Keratinocyte (primary cell): ENCODE measurements around the gene LINGO1. TPM values are rescaled to one million over a fixed set of nuclear protein-coding genes. Genes with fewer than 3 reads are reported as not detected.

ENCODE experiments used
- DNase-seq: peaks from one replicate; pipeline ENCODE4 v3.0.0-alpha.2; 2011; ENCODE audit warnings: low read depth, missing footprints, low spot score
- FAIRE-seq: peaks from 2 replicates; lab custom pipeline; 2011; peaks lifted over from hg19 to GRCh38; lab: Jason Lieb, UNC
- H2AFZ ChIP-seq: 2 replicates; pipeline ENCODE4 v1.6.0; 2012; ENCODE audit warnings: low read length, control low read depth, inconsistent platforms; ENCODE audit not compliant: control insufficient read depth
- H3K27ac ChIP-seq: 2 replicates; pipeline ENCODE4 v1.5.1; 2011; ENCODE audit warnings: low read length; ENCODE audit not compliant: control insufficient read depth, insufficient read depth
- H3K27me3 ChIP-seq: 3 replicates; pipeline ENCODE4 v1.6.0; 2011; ENCODE audit warnings: low read length; ENCODE audit not compliant: control insufficient read depth, insufficient read depth; ENCODE audit errors: extremely low read depth
- H3K36me3 ChIP-seq, 2 experiments: 2 replicates in 1 of 2; 3 replicates in 1 of 2; pipeline ENCODE4 v1.5.1; 2011; ENCODE audit warnings: low read length in 2 of 2, mild to moderate bottlenecking in 1 of 2; ENCODE audit not compliant: control insufficient read depth in 2 of 2, insufficient read depth in 2 of 2; ENCODE audit errors: extremely low read depth in 1 of 2
- H3K4me1 ChIP-seq: 3 replicates; pipeline ENCODE4 v1.5.1; 2011; ENCODE audit warnings: low read length; ENCODE audit not compliant: control insufficient read depth, insufficient read depth; ENCODE audit errors: extremely low read depth
- H3K4me2 ChIP-seq: 3 replicates; pipeline ENCODE4 v1.6.0; 2011; ENCODE audit warnings: low read depth, low read length; ENCODE audit not compliant: control insufficient read depth, insufficient read depth; ENCODE audit errors: extremely low read depth
- H3K4me3 ChIP-seq, 3 experiments: fragments of 200-600 bp in 1 of 3; sonication (generic) in 1 of 3; 2 replicates in 2 of 3; 3 replicates in 1 of 3; pipeline ENCODE4 v1.5.1; 2011 to 2016; ENCODE audit warnings: low read length in 3 of 3, mild to moderate bottlenecking in 3 of 3, control low read depth in 2 of 3, inconsistent platforms in 1 of 3, low read depth in 1 of 3, mixed read lengths in 1 of 3, mixed run types in 1 of 3, moderate library complexity in 1 of 3; ENCODE audit not compliant: control insufficient read depth in 2 of 3, insufficient read depth in 2 of 3; ENCODE audit errors: extremely low read depth in 1 of 3
- H3K79me2 ChIP-seq: 2 replicates; pipeline ENCODE4 v1.6.0; 2012; ENCODE audit warnings: low read length; ENCODE audit not compliant: control insufficient read depth, insufficient read depth
- H3K9ac ChIP-seq: 3 replicates; pipeline ENCODE4 v1.6.0; 2011; ENCODE audit warnings: low read length; ENCODE audit not compliant: control insufficient read depth, insufficient read depth; ENCODE audit errors: extremely low read depth
- H3K9me1 ChIP-seq: 3 replicates; pipeline ENCODE4 v1.6.0; 2011; ENCODE audit warnings: low read length; ENCODE audit not compliant: control insufficient read depth, insufficient read depth; ENCODE audit errors: extremely low read depth
- H3K9me3 ChIP-seq: 2 replicates; pipeline ENCODE4 v1.5.1; 2012; ENCODE audit warnings: low read depth, low read length; ENCODE audit not compliant: control insufficient read depth
- H4K20me1 ChIP-seq: 3 replicates; pipeline ENCODE4 v1.6.0; 2011; ENCODE audit warnings: low read length; ENCODE audit not compliant: control insufficient read depth, insufficient read depth; ENCODE audit errors: extremely low read depth
- EZH2 ChIP-seq: IDR thresholded peaks from one replicate; pipeline ENCODE4 v1.6.1; 2012; ENCODE audit warnings: inconsistent platforms, mild to moderate bottlenecking, low read length, moderate library complexity
- dilution Hi-C: fragments of 300-500 bp; cut with MboI; formaldehyde crosslinking; loops from one replicate; pipeline ENCODE4 v1.7.0; 2020; ENCODE audit warnings: low sequenced_read_pairs; ENCODE audit not compliant: extremely low pct_ligation_motif_present
- polyA plus RNA-seq, 5 experiments: library from polyadenylated mRNA; depleted of rRNA in 3 of 5; stranded (reverse) in 3 of 5; stranded (forward) in 1 of 5; unstranded in 1 of 5; fragments of >200 nt; gene quantifications; 1 replicate in 1 of 5; 2 replicates in 3 of 5; 3 replicates in 1 of 5; pipeline versions ENCODE4 v1.2.1 to v1.2.3, GENCODE V29; 2011 to 2012; ENCODE audit warnings: missing spikeins in 2 of 5, low read depth in 1 of 5, low replicate concordance in 1 of 5
- TF ChIP-seq, protein P1 (sequence below), 3 experiments: IDR thresholded peaks in 1 of 3; conservative IDR thresholded peaks in 1 of 3; optimal IDR thresholded peaks in 1 of 3; 2 replicates in 2 of 3; 3 replicates in 1 of 3; pipeline versions ENCODE3 to v1.5.1; 2011; ENCODE audit warnings: low read length in 3 of 3, mild to moderate bottlenecking in 3 of 3, moderate library complexity in 2 of 3, control low read depth in 1 of 3, inconsistent platforms in 1 of 3; ENCODE audit not compliant: insufficient read depth in 2 of 3; ENCODE audit errors: extremely low read depth in 1 of 3

Gene LINGO1
- polyA plus RNA-seq, 1 donor (not counting 4 experiments of a cell fraction or from before 2014, with no cell fraction given) = not detected

GRCh38 chr15:77576538-77576937 is 56.2 kb downstream of the LINGO1 start:
- Histone ChIP-seq H3K27ac (no peak overlapping the region), H3K9ac (no peak overlapping the region), H3K9me1 (no peaks in the 10 kb centered on the region), H3K9me3 (no peaks in the 10 kb centered on the region), H3K79me2 (no peaks in the 10 kb centered on the region), H3K27me3 (peaks cover 23% of the 10 kb centered on the region), H3K4me1 (no peaks in the 10 kb centered on the region), H3K4me2 (no peak overlapping the region), H2AFZ (no peak overlapping the region), H3K36me3 (no peaks in the 10 kb centered on the region), H3K4me3 (no peak overlapping the region), H4K20me1 (no peaks in the 10 kb centered on the region)
- FAIRE-seq (no peak), DNase-seq (no peak)
- dilution Hi-C loops = no loop called here
- no peak for TF ChIP-seq EZH2
- TF ChIP-seq, protein P1, sequence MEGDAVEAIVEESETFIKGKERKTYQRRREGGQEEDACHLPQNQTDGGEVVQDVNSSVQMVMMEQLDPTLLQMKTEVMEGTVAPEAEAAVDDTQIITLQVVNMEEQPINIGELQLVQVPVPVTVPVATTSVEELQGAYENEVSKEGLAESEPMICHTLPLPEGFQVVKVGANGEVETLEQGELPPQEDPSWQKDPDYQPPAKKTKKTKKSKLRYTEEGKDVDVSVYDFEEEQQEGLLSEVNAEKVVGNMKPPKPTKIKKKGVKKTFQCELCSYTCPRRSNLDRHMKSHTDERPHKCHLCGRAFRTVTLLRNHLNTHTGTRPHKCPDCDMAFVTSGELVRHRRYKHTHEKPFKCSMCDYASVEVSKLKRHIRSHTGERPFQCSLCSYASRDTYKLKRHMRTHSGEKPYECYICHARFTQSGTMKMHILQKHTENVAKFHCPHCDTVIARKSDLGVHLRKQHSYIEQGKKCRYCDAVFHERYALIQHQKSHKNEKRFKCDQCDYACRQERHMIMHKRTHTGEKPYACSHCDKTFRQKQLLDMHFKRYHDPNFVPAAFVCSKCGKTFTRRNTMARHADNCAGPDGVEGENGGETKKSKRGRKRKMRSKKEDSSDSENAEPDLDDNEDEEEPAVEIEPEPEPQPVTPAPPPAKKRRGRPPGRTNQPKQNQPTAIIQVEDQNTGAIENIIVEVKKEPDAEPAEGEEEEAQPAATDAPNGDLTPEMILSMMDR (optimal IDR thresholded peaks at IDR 0.05 in 1 of 3, IDR thresholded peaks at IDR 0.05 in 1 of 3, conservative IDR thresholded peaks at IDR 0.05 in 1 of 3; ENCODE audit: extremely low read depth in 1 of 3, insufficient read depth in 2 of 3, low read length in 3 of 3) = no peak

GRCh38 chr15:77575203-77575934 is 57.3 kb downstream of the LINGO1 start:
- no peak overlapping the region for H3K9ac ChIP-seq
- no peak overlapping the region for H2AFZ ChIP-seq
- no peaks in the 10 kb centered on the region for H3K9me1 ChIP-seq
- H3K79me2 ChIP-seq = no peaks in the 10 kb centered on the region
- no peaks in the 10 kb centered on the region for H4K20me1 ChIP-seq
- H3K27ac ChIP-seq = no peak overlapping the region
- FAIRE-seq (no peak), DNase-seq (no peak)
- no peak overlapping the region for H3K4me3 ChIP-seq
- H3K4me1 ChIP-seq = no peaks in the 10 kb centered on the region
- H3K27me3 ChIP-seq = peaks cover 12% of the 10 kb centered on the region
- no peaks in the 10 kb centered on the region for H3K9me3 ChIP-seq
- dilution Hi-C loops = no loop called here
- no peak overlapping the region for H3K4me2 ChIP-seq
- TF ChIP-seq, protein P1 (optimal IDR thresholded peaks at IDR 0.05 in 1 of 3, IDR thresholded peaks at IDR 0.05 in 1 of 3, conservative IDR thresholded peaks at IDR 0.05 in 1 of 3; ENCODE audit: extremely low read depth in 1 of 3, insufficient read depth in 2 of 3, low read length in 3 of 3) = no peak
- TF ChIP-seq EZH2 = no peak
- H3K36me3 ChIP-seq = no peaks in the 10 kb centered on the region
